ENCODE measurements around the gene MOGAT1. TPM values are rescaled to one million over a fixed set of nuclear protein-coding genes. Genes with fewer than 3 reads are reported as not detected.
A peak's percentile ranks its signal among the peaks of the same experiment; 100 is the strongest.

Gene MOGAT1
- total and polyA plus RNA-seq, 2 experiments from 2014 or later: not detected

DNA sequence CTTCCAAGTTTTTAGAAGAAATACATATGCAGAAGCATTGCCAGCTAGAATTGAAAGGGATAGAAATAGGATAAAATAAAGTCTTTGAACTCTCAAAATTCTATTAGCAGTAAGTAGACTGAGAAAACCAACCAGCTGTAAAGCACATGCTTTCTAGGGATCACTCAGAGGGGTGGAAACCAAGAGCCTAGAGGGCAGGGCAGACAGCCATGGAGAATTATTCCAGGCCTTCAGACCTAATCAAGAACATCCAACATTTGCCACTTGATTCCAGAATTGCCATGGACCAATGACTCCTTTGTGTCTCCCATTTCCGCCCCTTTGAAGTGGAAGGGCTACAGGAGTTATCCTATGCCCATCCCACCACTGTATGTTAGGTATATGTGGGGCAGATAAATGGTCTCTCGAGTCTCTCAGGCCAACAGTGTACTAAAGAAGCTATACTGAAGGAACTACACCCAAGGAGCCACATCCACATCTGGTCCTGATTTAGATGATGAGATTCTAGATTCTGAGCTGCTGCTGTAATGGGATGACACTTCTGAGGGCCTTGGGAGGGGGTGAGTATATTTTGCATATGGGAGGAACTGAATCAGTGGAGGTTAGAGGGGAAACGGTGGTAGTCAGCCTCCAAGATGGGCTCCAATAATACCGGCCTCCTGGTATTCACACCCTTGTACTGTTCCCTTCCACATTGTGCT lies 19.6 kb upstream of the MOGAT1 start:
- TF ChIP-seq, protein P1, sequence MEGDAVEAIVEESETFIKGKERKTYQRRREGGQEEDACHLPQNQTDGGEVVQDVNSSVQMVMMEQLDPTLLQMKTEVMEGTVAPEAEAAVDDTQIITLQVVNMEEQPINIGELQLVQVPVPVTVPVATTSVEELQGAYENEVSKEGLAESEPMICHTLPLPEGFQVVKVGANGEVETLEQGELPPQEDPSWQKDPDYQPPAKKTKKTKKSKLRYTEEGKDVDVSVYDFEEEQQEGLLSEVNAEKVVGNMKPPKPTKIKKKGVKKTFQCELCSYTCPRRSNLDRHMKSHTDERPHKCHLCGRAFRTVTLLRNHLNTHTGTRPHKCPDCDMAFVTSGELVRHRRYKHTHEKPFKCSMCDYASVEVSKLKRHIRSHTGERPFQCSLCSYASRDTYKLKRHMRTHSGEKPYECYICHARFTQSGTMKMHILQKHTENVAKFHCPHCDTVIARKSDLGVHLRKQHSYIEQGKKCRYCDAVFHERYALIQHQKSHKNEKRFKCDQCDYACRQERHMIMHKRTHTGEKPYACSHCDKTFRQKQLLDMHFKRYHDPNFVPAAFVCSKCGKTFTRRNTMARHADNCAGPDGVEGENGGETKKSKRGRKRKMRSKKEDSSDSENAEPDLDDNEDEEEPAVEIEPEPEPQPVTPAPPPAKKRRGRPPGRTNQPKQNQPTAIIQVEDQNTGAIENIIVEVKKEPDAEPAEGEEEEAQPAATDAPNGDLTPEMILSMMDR (IDR thresholded peaks at IDR 0.05; ENCODE audit: low read depth, low read length): no peak

DNA sequence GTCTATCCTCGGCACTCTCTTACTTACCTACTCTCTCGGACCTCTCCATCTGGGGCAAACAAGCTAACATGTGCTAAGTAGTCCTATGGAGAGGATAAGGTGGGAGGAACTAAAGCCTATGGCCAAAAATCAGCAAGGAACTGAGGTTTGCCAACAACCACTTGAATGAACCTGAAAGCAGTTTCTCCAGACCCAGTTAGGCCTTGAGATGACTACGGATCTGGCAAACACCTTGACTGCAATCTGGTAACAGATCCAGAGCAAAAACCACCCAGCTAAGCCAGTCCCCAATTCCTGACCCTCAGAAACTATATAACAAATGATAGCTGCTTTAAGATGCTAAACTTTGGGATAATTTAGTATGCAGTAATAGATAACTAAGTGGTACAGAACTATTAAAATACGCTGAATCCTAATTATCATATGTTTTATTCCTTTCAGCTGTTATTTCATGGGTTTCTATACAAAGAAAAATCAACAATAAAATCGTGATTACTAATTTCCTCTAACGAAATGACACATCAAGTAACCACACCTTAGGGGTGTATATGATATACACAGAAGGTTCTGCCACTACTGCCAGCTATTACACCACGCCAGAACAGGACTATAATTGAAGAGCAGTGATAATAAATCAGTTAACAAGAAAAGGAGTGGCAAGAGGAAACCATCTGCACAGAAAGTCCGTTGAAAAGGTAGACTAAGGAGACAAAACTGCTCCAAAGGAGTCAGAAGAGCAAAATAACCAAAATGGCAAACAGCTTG lies 18.8 kb upstream of the MOGAT1 start:
- Histone ChIP-seq H3K36me3 (peaks cover 8% of the 10 kb centered on the region), H3K27ac (no peak overlapping the region), H3K9me3 (ENCODE audit: low read depth) (no peaks in the 10 kb centered on the region), H3K4me3 (no peak overlapping the region), H3K4me1 (ENCODE audit: low read depth) (peaks cover 7% of the 10 kb centered on the region), H3K27me3 (no peaks in the 10 kb centered on the region)
- TF ChIP-seq, protein P1 (IDR thresholded peaks at IDR 0.05; ENCODE audit: low read depth, low read length): no peak
- DNase-seq (ENCODE audit: low read depth in 1 of 2, low spot score in 1 of 2): no peak

More for the DNA sequence above, 19.6 kb upstream of the MOGAT1 start:
- H3K4me1 ChIP-seq (ENCODE audit: low read depth): peaks cover 7% of the 10 kb centered on the region
- H3K27me3 ChIP-seq: no peaks in the 10 kb centered on the region
- no peak for DNase-seq (ENCODE audit: low read depth in 1 of 2, low spot score in 1 of 2)
- peaks cover 8% of the 10 kb centered on the region for H3K36me3 ChIP-seq
- no peaks in the 10 kb centered on the region for H3K9me3 ChIP-seq (ENCODE audit: low read depth)
- no peak overlapping the region for H3K4me3 ChIP-seq
- no peak overlapping the region for H3K27ac ChIP-seq

DNA sequence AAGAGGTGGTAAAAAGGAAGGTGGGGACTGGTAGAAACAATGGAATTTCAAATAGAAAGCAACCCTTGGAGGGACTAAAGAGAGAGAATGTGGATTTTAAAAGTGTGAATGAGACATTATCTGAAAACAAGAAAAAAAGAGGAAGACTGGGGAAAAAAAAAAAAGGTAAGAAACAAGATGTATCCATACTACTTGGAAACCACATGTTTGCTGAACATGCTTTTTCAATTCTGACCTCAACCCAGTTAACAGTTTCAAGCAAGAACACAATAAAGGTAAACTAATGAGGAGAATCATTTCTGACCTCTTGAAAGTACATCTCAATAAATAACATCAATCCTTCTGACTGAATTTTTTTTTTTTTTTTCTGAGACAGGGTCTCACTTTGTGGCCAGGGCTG lies 18.2 kb upstream of the MOGAT1 start:
- Histone ChIP-seq H3K36me3 (peaks cover 5% of the 10 kb centered on the region), H3K27me3 (no peaks in the 10 kb centered on the region), H3K4me1 (ENCODE audit: low read depth) (peaks cover 7% of the 10 kb centered on the region), H3K9me3 (ENCODE audit: low read depth) (no peaks in the 10 kb centered on the region), H3K4me3 (no peak overlapping the region), H3K27ac (no peak overlapping the region)
- TF ChIP-seq, protein P1 (IDR thresholded peaks at IDR 0.05; ENCODE audit: low read depth, low read length): no peak
- DNase-seq (ENCODE audit: low read depth in 1 of 2, low spot score in 1 of 2): no peak

DNA sequence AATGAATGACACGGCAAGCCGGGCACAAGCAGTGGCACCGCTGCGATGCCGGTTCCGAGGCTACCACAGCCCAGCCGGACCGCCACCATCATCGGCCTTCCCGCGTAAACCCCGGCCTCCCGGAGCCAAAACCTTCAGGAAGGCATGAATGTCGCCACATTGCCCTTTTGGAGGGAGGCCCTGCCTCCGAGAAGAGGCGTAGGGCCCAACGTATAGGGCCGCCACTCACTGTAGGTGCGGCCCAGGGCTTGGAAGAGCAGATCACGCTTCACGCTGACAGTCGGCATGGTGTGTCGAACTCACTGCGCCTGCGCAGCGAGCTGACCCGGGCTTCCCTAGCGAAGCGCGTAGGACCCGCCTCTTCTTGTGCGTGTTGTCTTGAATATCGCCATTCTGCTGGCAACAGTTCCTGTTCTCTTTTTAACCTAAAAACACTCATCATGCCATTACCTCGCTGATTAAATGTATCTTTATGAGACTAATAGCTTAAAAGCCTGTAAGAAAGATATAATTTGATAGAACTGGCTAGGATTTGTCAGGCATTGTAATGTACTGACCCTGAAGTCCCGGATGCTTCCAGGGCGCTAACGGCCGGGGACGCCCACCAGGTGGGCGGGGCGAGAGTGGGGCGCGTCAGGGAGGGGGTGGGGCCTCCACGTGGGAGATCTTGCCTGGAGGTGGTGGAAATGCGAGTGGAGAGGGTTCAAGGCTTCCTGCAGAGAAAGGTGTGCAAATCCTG lies 15.5 kb upstream of the MOGAT1 start, which contains the start of gene FARSB:
Gene FARSB, minus strand, starts transcription at position 306 of the 739 bp plus-strand sequence. Its CDS starts 19 bp downstream, at position 287.
- Histone ChIP-seq H3K4me3 (peak within 1 kb of the TSS; percentile 73), H3K27me3 (no peaks in the 10 kb centered on the region), H3K9me3 (ENCODE audit: low read depth) (no peaks in the 10 kb centered on the region), H3K36me3 (no peaks in the 10 kb centered on the region), H3K4me1 (ENCODE audit: low read depth) (peaks cover 7% of the 10 kb centered on the region), H3K27ac (peak within 1 kb of the TSS; percentile 99)
- TF ChIP-seq, protein P1 (IDR thresholded peaks at IDR 0.05; ENCODE audit: low read depth, low read length): no peak
- DNase-seq (ENCODE audit: low read depth in 1 of 2, low spot score in 1 of 2): peak; percentile 97 to 98
